HG03571 (cell line): ENCODE measurements around the gene SLC35A3.

Experiments used
- ATAC-seq: cut with Tn5 transposase; IDR thresholded peaks from one replicate; pipeline ENCODE4 v1.9.1; 2021; ENCODE audit not compliant: unreplicated experiment

The SLC35A3 gene

GRCh38 chr1:100074604-100075395, 105.0 kb downstream of the SLC35A3 start:
- ATAC-seq = no peak

- peak; percentile 55 for ATAC-seq
These were observed 106.0 kb downstream of the SLC35A3 start for GRCh38 chr1:100075773-100076172.

- ATAC-seq = no peak
These were observed 106.5 kb downstream of the SLC35A3 start for GRCh38 chr1:100076319-100076718.

- ATAC-seq = peak; percentile 66
These were observed 106.9 kb downstream of the SLC35A3 start for GRCh38 chr1:100076744-100077143.

GRCh38 chr1:100077531-100077930, 107.7 kb downstream of the SLC35A3 start:
- ATAC-seq = no peak

GRCh38 chr1:100080331-100080730, 110.5 kb downstream of the SLC35A3 start:
- no peak for ATAC-seq
